Stimulated activated CD8-positive, alpha-beta memory T cell treated with anti-CD3 and anti-CD28 coated beads, Interleukin-7, amount 100 ng/mL, for 1 hour (primary cell): ENCODE measurements around the gene DRGX.

Experiments
- DNase-seq, 2 donors: peaks; one replicate each; pipeline ENCODE4 v3.0.0-alpha.2; 2020; ENCODE audit warnings: low read depth in 2 of 2

DRGX gene

GRCh38 chr10:49382226-49382625, 13.7 kb downstream of the DRGX start:
- DNase-seq = no peak

- DNase-seq = no peak
Observed at GRCh38 chr10:49381111-49381900, 14.6 kb downstream of the DRGX start.

- no peak for DNase-seq
Observed at GRCh38 chr10:49379596-49380410, 16.1 kb downstream of the DRGX start.

GRCh38 chr10:49377256-49377655, 18.6 kb downstream of the DRGX start:
- no peak for DNase-seq

GRCh38 chr10:49375611-49376010, 20.3 kb downstream of the DRGX start:
- no peak for DNase-seq

GRCh38 chr10:49374740-49375139, 21.1 kb downstream of the DRGX start:
- DNase-seq = no peak

- no peak for DNase-seq
Observed at GRCh38 chr10:49373361-49373760, 22.5 kb downstream of the DRGX start.

GRCh38 chr10:49371967-49372366, 23.9 kb downstream of the DRGX start:
- no peak for DNase-seq

- DNase-seq = no peak
Observed at GRCh38 chr10:49370326-49371100, 25.4 kb downstream of the DRGX start.

GRCh38 chr10:49369216-49370162, 26.4 kb downstream of the DRGX start:
- no peak for DNase-seq

GRCh38 chr10:49368256-49368655, 27.6 kb downstream of the DRGX start:
- DNase-seq = no peak

- no peak for DNase-seq
Observed at GRCh38 chr10:49367600-49367999, 28.3 kb downstream of the DRGX start.

- DNase-seq = no peak
Observed at GRCh38 chr10:49366460-49366859, 29.4 kb downstream of the DRGX start.

- DNase-seq = no peak
Observed at GRCh38 chr10:49365675-49366415, 30.0 kb downstream of the DRGX start.

- DNase-seq = no peak
Observed at GRCh38 chr10:49365275-49365674, 30.6 kb downstream of the DRGX start.

GRCh38 chr10:49364747-49365146, 31.1 kb downstream of the DRGX start:
- no peak for DNase-seq

- no peak for DNase-seq
Observed at GRCh38 chr10:49364051-49364450, 31.8 kb downstream of the DRGX start.

GRCh38 chr10:49363309-49364031, 32.4 kb downstream of the DRGX start:
- DNase-seq = no peak

- DNase-seq = no peak
Observed at GRCh38 chr10:49362596-49363260, 33.2 kb downstream of the DRGX start.
